Lung (tissue), 12 donors: ENCODE data around the gene PCDHGB3. TPM values are rescaled to one million over a fixed set of nuclear protein-coding genes. Genes with fewer than 3 reads are reported as not detected.
"Not testable (repeated sequence)": the region's sequence is repeated elsewhere in the genome, so short reads cannot be mapped to it uniquely, and the experiment has no call there.

ENCODE experiments used
- ATAC-seq: fragments of 200-7000 bp; cut with Tn5 transposase; one replicate; pipeline ENCODE4 v1.9.1; 2020; ENCODE audit warnings: moderate number of reproducible peaks; ENCODE audit not compliant: insufficient read depth, low FRiP score
- DNase-seq, 3 donors: peaks; one replicate each; pipeline ENCODE4 v3.0.0-alpha.2; 2013 to 2017
- H3K27ac ChIP-seq, 2 donors: one replicate each; pipeline ENCODE4 v1.5.1; 2013; ENCODE audit warnings: mild to moderate bottlenecking in 2 of 2, moderate library complexity in 2 of 2, control low read depth in 1 of 2, inconsistent platforms in 1 of 2, low read depth in 1 of 2, low read length in 1 of 2
- H3K27me3 ChIP-seq, 3 donors: one replicate each; pipeline ENCODE4 v1.5.1; 2013; ENCODE audit warnings: low read length in 2 of 3; ENCODE audit not compliant: control insufficient read depth in 3 of 3, insufficient read depth in 3 of 3
- H3K36me3 ChIP-seq, 4 donors: one replicate each; pipeline ENCODE4 v1.5.1; 2013; ENCODE audit warnings: low read length in 4 of 4, mild to moderate bottlenecking in 1 of 4, moderate library complexity in 1 of 4; ENCODE audit not compliant: control insufficient read depth in 4 of 4, insufficient read depth in 4 of 4
- H3K4me1 ChIP-seq, 5 donors: one replicate each; pipeline ENCODE4 v1.5.1; 2013; ENCODE audit warnings: low read length in 5 of 5, mild to moderate bottlenecking in 2 of 5, moderate library complexity in 1 of 5; ENCODE audit not compliant: control insufficient read depth in 5 of 5, insufficient read depth in 5 of 5
- H3K4me3 ChIP-seq: one replicate; pipeline ENCODE4 v1.5.1; 2013; ENCODE audit warnings: mild to moderate bottlenecking, control low read depth, moderate library complexity
- H3K9ac ChIP-seq, 2 donors: one replicate each; pipeline ENCODE4 v1.5.1; 2013; ENCODE audit warnings: low read length in 2 of 2, control low read depth in 1 of 2; ENCODE audit not compliant: insufficient read depth in 1 of 2
- H3K9me3 ChIP-seq, 4 donors: one replicate each; pipeline ENCODE4 v1.5.1; 2013; ENCODE audit warnings: low read length in 3 of 4, mild to moderate bottlenecking in 1 of 4, moderate library complexity in 1 of 4; ENCODE audit not compliant: control insufficient read depth in 4 of 4, insufficient read depth in 3 of 4
- CTCF ChIP-seq: IDR thresholded peaks from 2 replicates; pipeline ENCODE4 v1.5.1; 2012; ENCODE audit warnings: mild to moderate bottlenecking; ENCODE audit errors: control extremely low read depth, extremely low read depth
- WGBS, 2 donors: extraction: QIAGEN DNeasy Blood & Tissue Kit; methylation state at CpG; one replicate each; pipeline ENCODE4 v1.1.7; 2013; 5-methylcytosine and 5-hydroxymethylcytosine counted together
- polyA plus RNA-seq, 2 donors: library from polyadenylated mRNA; stranded (reverse); fragments of 200-250 nt; gene quantifications; one replicate each; pipeline ENCODE4 v1.2.1, GENCODE V29; 2013
- total RNA-seq, 2 donors: library from RNA; depleted of rRNA in 1 of 2; stranded (reverse); fragments of >200 nt in 1 of 2; gene quantifications; one replicate each; pipeline ENCODE4 v1.2.1, GENCODE V29; 2014 to 2021
- donor health status: control.
- donor health status: control.
- donor health status: Bipolar disorder and iron deficiency.
- donor health status: healthy.
- donor health status: DM: yes; HTN: yes; CAD: no.

PCDHGB3 gene
- total and polyA plus RNA-seq, 4 donors = 0.18 to 7.9 (median 1.7) TPM

GRCh38 chr5:141345327-141345726 lies 24.7 kb upstream of the PCDHGB3 start:
- Histone ChIP-seq H3K9me3 (peaks cover 0 to 47% (median 21%) of the 10 kb centered on the region in 4 donors), H3K27me3 (no peaks in the 10 kb centered on the region), H3K27ac (no peak overlapping the region), H3K4me3 (no peak overlapping the region), H3K36me3 (no peaks in the 10 kb centered on the region), H3K4me1 (no peaks in the 10 kb centered on the region), H3K9ac (no peak overlapping the region)
- DNase-seq = no peak
- TF ChIP-seq CTCF = no peak
- no peak for ATAC-seq
- 33 to 39% methylated on average over 20 of the region's 20 CpGs for WGBS, 2 donors

DNA sequence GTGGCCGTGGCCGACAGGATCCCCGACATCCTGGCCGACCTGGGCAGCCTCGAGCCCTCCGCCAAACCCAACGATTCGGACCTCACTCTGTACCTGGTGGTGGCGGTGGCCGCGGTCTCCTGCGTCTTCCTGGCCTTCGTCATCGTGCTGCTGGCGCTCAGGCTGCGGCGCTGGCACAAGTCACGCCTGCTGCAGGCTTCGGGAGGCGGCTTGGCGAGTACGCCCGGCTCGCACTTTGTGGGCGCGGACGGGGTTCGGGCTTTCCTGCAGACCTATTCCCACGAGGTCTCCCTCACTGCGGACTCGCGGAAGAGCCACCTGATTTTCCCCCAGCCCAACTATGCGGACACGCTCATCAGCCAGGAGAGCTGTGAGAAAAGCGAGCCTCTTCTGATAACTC lies 24.0 kb upstream of the PCDHGB3 start:
- 38 to 49% methylated on average over 20 to 27 of the region's 35 CpGs for WGBS, 2 donors

DNA sequence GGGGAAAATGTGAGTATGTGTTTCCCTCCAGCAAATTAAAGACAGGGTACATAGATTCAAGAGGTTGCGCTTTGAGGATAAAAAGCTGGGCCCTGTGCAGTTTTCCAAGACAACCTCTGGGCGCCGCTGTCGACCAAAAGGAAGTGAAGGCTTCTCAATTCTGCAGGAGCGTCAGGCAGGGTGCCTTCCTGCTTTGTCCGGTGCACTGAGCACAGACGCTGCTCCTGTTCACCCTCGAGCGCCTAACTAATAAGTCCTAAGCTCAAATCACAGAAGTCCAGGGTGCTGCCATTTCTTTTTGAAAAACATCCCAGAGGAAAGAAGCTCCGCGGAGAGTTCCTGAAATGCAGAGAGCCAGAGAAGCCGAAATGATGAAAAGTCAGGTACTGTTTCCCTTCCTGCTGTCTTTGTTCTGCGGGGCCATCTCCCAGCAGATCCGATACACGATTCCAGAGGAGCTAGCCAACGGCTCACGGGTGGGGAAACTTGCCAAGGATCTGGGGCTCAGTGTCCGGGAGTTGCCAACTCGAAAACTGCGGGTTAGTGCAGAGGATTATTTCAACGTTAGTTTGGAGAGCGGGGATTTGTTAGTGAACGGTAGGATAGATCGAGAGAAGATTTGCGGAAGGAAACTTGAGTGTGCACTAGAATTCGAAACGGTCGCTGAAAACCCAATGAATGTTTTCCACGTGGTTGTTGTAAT lies 20.0 kb upstream of the PCDHGB3 start, which contains the start of gene PCDHGB1:
Gene PCDHGB1, plus strand, starts transcription at position 183 of the 703 bp plus-strand sequence. Its CDS starts 162 bp downstream, at position 345.
- no peak within 1 kb of the TSS for H3K27ac ChIP-seq
- H3K4me3 ChIP-seq = no peak within 1 kb of the TSS
- no peak for ATAC-seq
- WGBS, 2 donors = 26 to 30% methylated on average over 29 of the region's 29 CpGs
- TF ChIP-seq CTCF = no peak
- no peaks in the 10 kb centered on the region for H3K36me3 ChIP-seq
- H3K9ac ChIP-seq = no peak within 1 kb of the TSS
- H3K9me3 ChIP-seq = peaks cover 0 to 43% (median 21%) of the 10 kb centered on the region in 4 donors
- no peaks in the 10 kb centered on the region for H3K4me1 ChIP-seq
- DNase-seq = peak in 2 of 3 donors; percentile 20 to 31
- no peaks in the 10 kb centered on the region for H3K27me3 ChIP-seq

More for the DNA sequence above, 24.0 kb upstream of the PCDHGB3 start:
- not testable (repeated sequence) for DNase-seq, ATAC-seq, H3K27ac ChIP-seq, H3K36me3 ChIP-seq, H3K27me3 ChIP-seq, H3K4me1 ChIP-seq, H3K4me3 ChIP-seq, H3K9ac ChIP-seq
- H3K9me3 ChIP-seq = peaks cover 0 to 44% (median 24%) of the 10 kb centered on the region in 4 donors

- no peak for TF ChIP-seq CTCF
- no peak overlapping the region for H3K27ac ChIP-seq
- no peak for ATAC-seq
- no peaks in the 10 kb centered on the region for H3K4me1 ChIP-seq
- 31 to 39% methylated on average over 29 to 35 of the region's 36 CpGs for WGBS, 2 donors
- H3K36me3 ChIP-seq = no peaks in the 10 kb centered on the region
- no peak overlapping the region for H3K9ac ChIP-seq
- peaks cover 8 to 44% (median 26%) of the 10 kb centered on the region in 4 donors for H3K9me3 ChIP-seq
- no peak for DNase-seq
- no peaks in the 10 kb centered on the region for H3K27me3 ChIP-seq
- H3K4me3 ChIP-seq = no peak overlapping the region
Observed at GRCh38 chr5:141351591-141351990, 18.5 kb upstream of the PCDHGB3 start.
